HEK293 (cell line): ENCODE measurements around the gene RNF144B.
A peak's percentile ranks its signal among the peaks of the same experiment; 100 is the strongest.
"Not testable (repeated sequence)": the region's sequence is repeated elsewhere in the genome, so short reads cannot be mapped to it uniquely, and the experiment has no call there.

Source experiments
- CTCF ChIA-PET: fragments of 350-600 bp; formaldehyde crosslinking; extraction: SDS; loops from one replicate; lab custom pipeline; 2021; ENCODE audit warnings: antibody characterized with exemption; lab: Yijun Ruan, JAX
- POLR2A ChIA-PET: fragments of 300-600 bp; formaldehyde crosslinking; extraction: SDS; loops from one replicate; lab custom pipeline; 2020; ENCODE audit warnings: antibody characterized with exemption, inconsistent platforms; lab: Yijun Ruan, JAX
- H3K27ac ChIP-seq: fragments of 200-500 bp; sonication (Bioruptor generic); 2 replicates; pipeline ENCODE4 v1.5.1; 2014; ENCODE audit warnings: low read depth, low read length, control low read depth, inconsistent platforms; ENCODE audit errors: extremely low read depth
- H3K36me3 ChIP-seq, 2 experiments: fragments of 200-500 bp in 1 of 2; sonication (Bioruptor generic) in 1 of 2; 1 replicate in 1 of 2; 2 replicates in 1 of 2; pipeline ENCODE4 v1.5.1; 2014 to 2017; ENCODE audit warnings: inconsistent platforms in 2 of 2, low read length in 2 of 2; ENCODE audit not compliant: control insufficient read depth in 2 of 2, insufficient read depth in 1 of 2
- H3K4me1 ChIP-seq: fragments of 200-500 bp; sonication (Bioruptor generic); 2 replicates; pipeline ENCODE4 v1.5.1; 2014; ENCODE audit warnings: mild to moderate bottlenecking, low read length, inconsistent platforms; ENCODE audit not compliant: control insufficient read depth, insufficient read depth
- H3K4me3 ChIP-seq: 2 replicates; pipeline ENCODE4 v1.5.1; 2011; ENCODE audit warnings: low read depth, mild to moderate bottlenecking, control low read depth, low read length, moderate library complexity
- H3K9me3 ChIP-seq: fragments of 200-500 bp; sonication (Bioruptor generic); 2 replicates; pipeline ENCODE4 v1.5.1; 2014; ENCODE audit warnings: low read depth, low read length, inconsistent platforms; ENCODE audit not compliant: control insufficient read depth, insufficient read depth
- FEZF1 ChIP-seq: fragments of 450-650 bp; formaldehyde crosslinking; IDR thresholded peaks from 2 replicates; pipeline ENCODE4 v1.5.1; 2016; ENCODE audit warnings: missing biosample characterization, missing genetic modification characterization
- GLI2 ChIP-seq: fragments of 450-650 bp; formaldehyde crosslinking; IDR thresholded peaks from 2 replicates; pipeline ENCODE4; 2017; ENCODE audit warnings: missing biosample characterization, missing genetic modification characterization, low read depth, borderline replicate concordance
- HOXD13 ChIP-seq: sonication (generic); formaldehyde crosslinking; IDR thresholded peaks from 2 replicates; pipeline ENCODE4 v1.8.0; 2022; ENCODE audit warnings: missing genetic modification reagents, borderline replicate concordance
- KLF1 ChIP-seq: fragments of 450-650 bp; formaldehyde crosslinking; IDR thresholded peaks from 2 replicates; pipeline ENCODE4 v1.5.1; 2016; ENCODE audit warnings: missing biosample characterization, missing genetic modification characterization
- KLF10 ChIP-seq: fragments of 450-650 bp; IDR thresholded peaks from 2 replicates; pipeline ENCODE4 v1.5.1; 2018; ENCODE audit warnings: missing biosample characterization, mild to moderate bottlenecking, missing genetic modification characterization
- SCRT2 ChIP-seq: fragments of 450-650 bp; formaldehyde crosslinking; IDR thresholded peaks from 2 replicates; pipeline ENCODE4 v1.5.1; 2016; ENCODE audit warnings: missing biosample characterization, missing genetic modification characterization
- YY2 ChIP-seq: fragments of 450-650 bp; formaldehyde crosslinking; IDR thresholded peaks from 2 replicates; pipeline ENCODE4 v1.5.1; 2016; ENCODE audit warnings: missing biosample characterization, missing genetic modification characterization
- ZBTB17 ChIP-seq: fragments of 450-650 bp; formaldehyde crosslinking; IDR thresholded peaks from 2 replicates; pipeline ENCODE4 v1.5.1; 2016; ENCODE audit warnings: missing biosample characterization, missing genetic modification characterization
- ZFP3 ChIP-seq: fragments of 450-650 bp; formaldehyde crosslinking; IDR thresholded peaks from 2 replicates; pipeline ENCODE4 v1.5.1; 2016; ENCODE audit warnings: low read depth, missing biosample characterization, missing genetic modification characterization
- ZNF114 ChIP-seq: fragments of 450-650 bp; formaldehyde crosslinking; IDR thresholded peaks from 2 replicates; pipeline ENCODE4 v1.5.0; 2017; ENCODE audit warnings: missing biosample characterization, missing genetic modification characterization
- ZNF155 ChIP-seq: fragments of 450-650 bp; formaldehyde crosslinking; IDR thresholded peaks from 2 replicates; pipeline ENCODE4 v1.5.1; 2016; ENCODE audit warnings: missing biosample characterization, missing genetic modification characterization
- ZNF157 ChIP-seq: fragments of 450-650 bp; formaldehyde crosslinking; IDR thresholded peaks from 2 replicates; pipeline ENCODE4 v1.5.1; 2016; ENCODE audit warnings: missing biosample characterization, missing genetic modification characterization
- ZNF211 ChIP-seq: fragments of 450-650 bp; formaldehyde crosslinking; IDR thresholded peaks from 2 replicates; pipeline ENCODE4 v1.5.1; 2016; ENCODE audit warnings: low read depth, missing biosample characterization, missing genetic modification characterization
- ZNF274 ChIP-seq, 2 experiments: fragments of 200-500 bp in 1 of 2; fragments of 450-650 bp in 1 of 2; sonication (Bioruptor generic) in 1 of 2; formaldehyde crosslinking in 1 of 2; IDR thresholded peaks; 2 replicates each; pipeline versions ENCODE4 v1.5.1 to v1.6.1; 2014 to 2016; ENCODE audit warnings: borderline replicate concordance in 1 of 2, inconsistent platforms in 1 of 2, low read length in 1 of 2, missing biosample characterization in 1 of 2, missing genetic modification characterization in 1 of 2
- ZNF391 ChIP-seq: fragments of 450-650 bp; formaldehyde crosslinking; IDR thresholded peaks from 2 replicates; pipeline ENCODE4 v1.5.1; 2016; ENCODE audit warnings: low read depth, missing biosample characterization, missing genetic modification characterization, borderline replicate concordance
- ZNF416 ChIP-seq: fragments of 450-650 bp; formaldehyde crosslinking; IDR thresholded peaks from 2 replicates; pipeline ENCODE4 v1.5.1; 2016; ENCODE audit warnings: missing biosample characterization, missing genetic modification characterization
- ZNF48 ChIP-seq: fragments of 450-650 bp; formaldehyde crosslinking; IDR thresholded peaks from 2 replicates; pipeline ENCODE4 v1.5.1; 2016; ENCODE audit warnings: missing biosample characterization, missing genetic modification characterization
- ZNF529 ChIP-seq: fragments of 450-650 bp; formaldehyde crosslinking; IDR thresholded peaks from 2 replicates; pipeline ENCODE4 v1.5.1; 2017; ENCODE audit warnings: missing genetic modification characterization, missing biosample characterization; ENCODE audit not compliant: insufficient replicate concordance
- ZNF571 ChIP-seq: fragments of 450-650 bp; formaldehyde crosslinking; IDR thresholded peaks from 2 replicates; pipeline ENCODE4 v1.5.0; 2017; ENCODE audit warnings: missing biosample characterization, missing genetic modification characterization
- ZNF585B ChIP-seq: fragments of 450-650 bp; formaldehyde crosslinking; IDR thresholded peaks from 2 replicates; pipeline ENCODE4 v1.5.1; 2016; ENCODE audit warnings: missing biosample characterization, missing genetic modification characterization
- ZNF664 ChIP-seq: fragments of 450-650 bp; formaldehyde crosslinking; IDR thresholded peaks from 2 replicates; pipeline ENCODE4 v1.5.1; 2016; ENCODE audit warnings: missing biosample characterization, missing genetic modification characterization
- ZNF677 ChIP-seq: fragments of 450-650 bp; IDR thresholded peaks from 2 replicates; pipeline ENCODE4 v1.5.0; 2018; ENCODE audit warnings: missing biosample characterization, mild to moderate bottlenecking, missing genetic modification characterization, moderate library complexity
- ZNF701 ChIP-seq: fragments of 450-650 bp; formaldehyde crosslinking; IDR thresholded peaks from 2 replicates; pipeline ENCODE4 v1.5.1; 2016; ENCODE audit warnings: missing biosample characterization, missing genetic modification characterization
- ZNF785 ChIP-seq: fragments of 450-650 bp; formaldehyde crosslinking; IDR thresholded peaks from 2 replicates; pipeline ENCODE4 v1.5.1; 2016; ENCODE audit warnings: missing biosample characterization, missing genetic modification characterization
- ZSCAN16 ChIP-seq: fragments of 450-650 bp; formaldehyde crosslinking; IDR thresholded peaks from 2 replicates; pipeline ENCODE4 v1.5.1; 2016; ENCODE audit warnings: missing biosample characterization, missing genetic modification characterization
- ZSCAN23 ChIP-seq: fragments of 450-650 bp; formaldehyde crosslinking; IDR thresholded peaks from 2 replicates; pipeline ENCODE4 v1.5.1; 2016; ENCODE audit warnings: missing biosample characterization, missing genetic modification characterization
- ZXDB ChIP-seq: fragments of 450-650 bp; formaldehyde crosslinking; IDR thresholded peaks from 2 replicates; pipeline ENCODE4 v1.5.1; 2016; ENCODE audit warnings: missing biosample characterization, missing genetic modification characterization
- TF ChIP-seq, protein P1 (sequence below): fragments of 450-650 bp; formaldehyde crosslinking; IDR thresholded peaks from 2 replicates; pipeline ENCODE4 v1.5.1; 2017; ENCODE audit warnings: missing biosample characterization, missing genetic modification characterization
- TF ChIP-seq, protein P2 (sequence below): fragments of 450-650 bp; formaldehyde crosslinking; IDR thresholded peaks from 2 replicates; pipeline ENCODE4 v1.5.1; 2016; ENCODE audit warnings: missing biosample characterization, missing genetic modification characterization, borderline replicate concordance
- TF ChIP-seq, protein P3 (sequence below): fragments of 450-650 bp; formaldehyde crosslinking; IDR thresholded peaks from 2 replicates; pipeline ENCODE4 v1.5.1; 2016; ENCODE audit warnings: missing biosample characterization, missing genetic modification characterization, low read depth
- TF ChIP-seq, protein P4 (sequence below): fragments of 450-650 bp; formaldehyde crosslinking; IDR thresholded peaks from 2 replicates; pipeline ENCODE4 v1.5.1; 2016; ENCODE audit warnings: missing biosample characterization, missing genetic modification characterization

RNF144B gene

DNA sequence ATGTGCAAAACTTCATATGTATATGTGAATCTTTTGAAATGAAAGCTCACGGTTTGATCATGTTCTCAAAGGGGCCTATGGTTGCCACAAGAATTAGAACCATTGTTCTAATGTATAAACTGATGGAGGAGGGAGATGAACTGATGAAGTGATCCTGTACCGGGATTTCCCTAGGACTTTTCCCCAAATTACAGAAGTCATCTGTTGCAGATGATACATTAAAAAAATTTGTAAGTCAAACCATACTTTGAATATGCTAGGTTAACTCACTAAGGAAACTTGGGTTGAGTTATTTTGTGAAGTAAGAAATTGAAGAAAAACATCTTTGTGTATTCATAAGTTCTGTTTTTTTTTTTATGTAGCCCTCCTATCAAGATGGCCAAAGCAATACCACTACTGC, 33.9 kb upstream of the RNF144B start:
- Histone ChIP-seq H3K36me3 (no peaks in the 10 kb centered on the region), H3K27ac (no peak overlapping the region), H3K4me3 (no peak overlapping the region), H3K9me3 (no peaks in the 10 kb centered on the region), H3K4me1 (no peaks in the 10 kb centered on the region)
- ChIA-PET CTCF (no interaction called here), POLR2A (no interaction called here)
- TF ChIP-seq ZFP3 (tag by site-specific recombination), result no peak

DNA sequence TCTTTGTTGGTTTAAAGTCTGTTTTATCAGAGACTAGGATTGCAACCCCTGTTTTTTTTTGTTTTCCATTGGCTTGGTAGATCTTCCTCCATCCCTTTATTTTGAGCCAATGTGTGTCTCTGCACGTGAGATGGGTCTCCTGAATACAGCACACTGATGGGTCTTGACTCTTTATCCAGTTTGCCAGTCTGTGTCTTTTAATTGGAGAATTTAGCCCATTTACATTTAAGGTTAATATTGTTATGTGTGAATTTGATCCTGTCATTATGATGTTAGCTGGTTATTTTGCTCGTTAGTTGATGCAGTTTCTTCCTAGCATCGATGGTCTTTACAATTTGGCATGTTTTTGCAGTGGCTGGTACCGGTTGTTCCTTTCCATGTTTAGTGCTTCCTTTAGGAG, 29.6 kb upstream of the RNF144B start:
- POLR2A ChIA-PET, H3K4me3 ChIP-seq, H3K36me3 ChIP-seq, H3K4me1 ChIP-seq, H3K27ac ChIP-seq, CTCF ChIA-PET, H3K9me3 ChIP-seq: not testable (repeated sequence)
- peak; percentile 89 for TF ChIP-seq ZNF529 (tag by site-specific recombination)

DNA sequence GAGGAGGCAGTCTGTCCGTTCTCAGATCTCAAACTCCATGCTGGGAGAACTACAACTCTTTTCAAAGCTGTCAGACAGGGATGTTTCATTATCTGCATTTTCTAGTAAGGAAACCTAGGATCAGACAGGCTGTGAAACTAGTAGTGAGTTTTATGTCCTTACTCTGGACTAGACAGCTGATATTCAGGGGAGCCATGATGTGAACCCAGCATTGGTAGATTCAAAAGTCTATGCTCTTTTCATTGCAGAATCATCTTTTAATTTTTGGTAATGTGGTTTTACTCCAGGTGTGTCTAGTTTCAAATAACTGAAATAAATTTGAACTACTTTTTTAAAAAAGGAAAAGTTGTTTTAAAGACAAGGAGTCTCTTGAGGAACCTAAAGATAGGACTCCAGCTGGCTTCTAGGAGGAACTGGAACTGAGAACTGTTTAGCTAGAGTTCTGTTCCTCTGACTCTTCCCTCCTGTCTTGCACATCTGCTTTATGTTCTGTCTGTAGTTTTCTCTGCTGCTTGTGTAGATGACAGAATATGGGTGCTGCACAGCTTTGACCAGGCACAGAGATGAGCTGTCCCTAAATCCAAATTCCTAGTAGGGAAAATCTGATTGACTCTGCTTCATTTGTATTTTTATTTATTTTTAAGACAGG, 27.8 kb upstream of the RNF144B start:
- POLR2A ChIA-PET, result no interaction called here
- H3K27ac ChIP-seq, result no peak overlapping the region

DNA sequence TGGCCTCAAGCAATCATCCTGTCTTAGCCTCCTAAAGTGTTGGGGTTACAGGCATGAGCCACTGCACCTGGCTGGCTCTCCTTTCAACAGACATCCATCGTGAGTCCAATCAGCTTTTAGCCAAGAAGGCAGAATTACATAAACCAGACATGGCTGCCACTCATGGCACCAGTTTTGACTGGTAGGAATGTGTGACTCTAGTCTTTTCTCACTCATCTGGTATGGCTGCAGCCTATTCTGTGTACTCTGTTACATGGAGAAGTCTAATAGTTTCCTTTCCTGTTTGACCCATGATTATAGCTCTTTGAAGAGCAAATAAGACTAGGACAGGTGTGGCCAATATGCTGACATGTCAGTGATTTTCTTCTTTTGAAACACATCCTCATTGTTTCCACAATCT, 27.0 kb upstream of the RNF144B start:
- H3K36me3 ChIP-seq, result no peaks in the 10 kb centered on the region
- POLR2A ChIA-PET, result no interaction called here
- TF ChIP-seq, protein P1, sequence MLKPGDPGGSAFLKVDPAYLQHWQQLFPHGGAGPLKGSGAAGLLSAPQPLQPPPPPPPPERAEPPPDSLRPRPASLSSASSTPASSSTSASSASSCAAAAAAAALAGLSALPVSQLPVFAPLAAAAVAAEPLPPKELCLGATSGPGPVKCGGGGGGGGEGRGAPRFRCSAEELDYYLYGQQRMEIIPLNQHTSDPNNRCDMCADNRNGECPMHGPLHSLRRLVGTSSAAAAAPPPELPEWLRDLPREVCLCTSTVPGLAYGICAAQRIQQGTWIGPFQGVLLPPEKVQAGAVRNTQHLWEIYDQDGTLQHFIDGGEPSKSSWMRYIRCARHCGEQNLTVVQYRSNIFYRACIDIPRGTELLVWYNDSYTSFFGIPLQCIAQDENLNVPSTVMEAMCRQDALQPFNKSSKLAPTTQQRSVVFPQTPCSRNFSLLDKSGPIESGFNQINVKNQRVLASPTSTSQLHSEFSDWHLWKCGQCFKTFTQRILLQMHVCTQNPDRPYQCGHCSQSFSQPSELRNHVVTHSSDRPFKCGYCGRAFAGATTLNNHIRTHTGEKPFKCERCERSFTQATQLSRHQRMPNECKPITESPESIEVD (tag by site-specific recombination), result no peak
- TF ChIP-seq ZNF785 (tag by site-specific recombination), result no peak
- no peak for TF ChIP-seq ZNF157
- no peak for TF ChIP-seq KLF1 (tag by site-specific recombination)
- TF ChIP-seq, protein P2, sequence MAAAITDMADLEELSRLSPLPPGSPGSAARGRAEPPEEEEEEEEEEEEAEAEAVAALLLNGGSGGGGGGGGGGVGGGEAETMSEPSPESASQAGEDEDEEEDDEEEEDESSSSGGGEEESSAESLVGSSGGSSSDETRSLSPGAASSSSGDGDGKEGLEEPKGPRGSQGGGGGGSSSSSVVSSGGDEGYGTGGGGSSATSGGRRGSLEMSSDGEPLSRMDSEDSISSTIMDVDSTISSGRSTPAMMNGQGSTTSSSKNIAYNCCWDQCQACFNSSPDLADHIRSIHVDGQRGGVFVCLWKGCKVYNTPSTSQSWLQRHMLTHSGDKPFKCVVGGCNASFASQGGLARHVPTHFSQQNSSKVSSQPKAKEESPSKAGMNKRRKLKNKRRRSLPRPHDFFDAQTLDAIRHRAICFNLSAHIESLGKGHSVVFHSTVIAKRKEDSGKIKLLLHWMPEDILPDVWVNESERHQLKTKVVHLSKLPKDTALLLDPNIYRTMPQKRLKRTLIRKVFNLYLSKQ (tag by site-specific recombination), result no peak
- TF ChIP-seq ZNF391, result no peak
- TF ChIP-seq HOXD13 (CRISPR knock-in tag), result no peak
- TF ChIP-seq ZNF701 (tag by site-specific recombination), result no peak
- TF ChIP-seq ZXDB (tag by site-specific recombination), result no peak
- no peak for TF ChIP-seq ZBTB17
- TF ChIP-seq, protein P3, sequence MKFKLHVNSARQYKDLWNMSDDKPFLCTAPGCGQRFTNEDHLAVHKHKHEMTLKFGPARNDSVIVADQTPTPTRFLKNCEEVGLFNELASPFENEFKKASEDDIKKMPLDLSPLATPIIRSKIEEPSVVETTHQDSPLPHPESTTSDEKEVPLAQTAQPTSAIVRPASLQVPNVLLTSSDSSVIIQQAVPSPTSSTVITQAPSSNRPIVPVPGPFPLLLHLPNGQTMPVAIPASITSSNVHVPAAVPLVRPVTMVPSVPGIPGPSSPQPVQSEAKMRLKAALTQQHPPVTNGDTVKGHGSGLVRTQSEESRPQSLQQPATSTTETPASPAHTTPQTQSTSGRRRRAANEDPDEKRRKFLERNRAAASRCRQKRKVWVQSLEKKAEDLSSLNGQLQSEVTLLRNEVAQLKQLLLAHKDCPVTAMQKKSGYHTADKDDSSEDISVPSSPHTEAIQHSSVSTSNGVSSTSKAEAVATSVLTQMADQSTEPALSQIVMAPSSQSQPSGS (tag by site-specific recombination), result no peak
- no peak for TF ChIP-seq ZNF585B (tag by site-specific recombination)
- no peak for TF ChIP-seq ZSCAN16
- TF ChIP-seq SCRT2 (tag by site-specific recombination), result no peak
- no peak for TF ChIP-seq ZNF677 (tag by site-specific recombination)
- H3K4me1 ChIP-seq, result no peaks in the 10 kb centered on the region
- CTCF ChIA-PET, result interaction anchor here (0.6 to 1.4 kb wide), 2 partner anchors 97 to 144 kb away, joined by 3 read pairs; no protein-coding TSS in a partner anchor
- no peak overlapping the region for H3K27ac ChIP-seq
- H3K4me3 ChIP-seq, result no peak overlapping the region
- no peaks in the 10 kb centered on the region for H3K9me3 ChIP-seq

More for the DNA sequence above, 27.8 kb upstream of the RNF144B start:
- Histone ChIP-seq H3K4me1 (no peaks in the 10 kb centered on the region), H3K4me3 (no peak overlapping the region), H3K36me3 (no peaks in the 10 kb centered on the region), H3K9me3 (no peaks in the 10 kb centered on the region)
- TF ChIP-seq KLF10 (tag by site-specific recombination) (no peak), ZNF274 (IDR thresholded peaks at IDR 0.05; ENCODE audit: low read length) (no peak), ZNF274 (tag by site-specific recombination; IDR thresholded peaks at IDR 0.05; ENCODE audit: borderline replicate concordance) (no peak), ZNF155 (tag by site-specific recombination) (no peak), ZNF571 (tag by site-specific recombination) (no peak), YY2 (no peak), ZNF48 (no peak), ZSCAN23 (tag by site-specific recombination) (no peak), FEZF1 (tag by site-specific recombination) (no peak), ZNF664 (tag by site-specific recombination) (no peak), ZNF114 (tag by site-specific recombination) (no peak), GLI2 (tag by site-specific recombination) (no peak), ZNF529 (tag by site-specific recombination) (no peak), ZNF416 (no peak), ZNF211 (tag by site-specific recombination) (no peak)
- TF ChIP-seq, protein P4, sequence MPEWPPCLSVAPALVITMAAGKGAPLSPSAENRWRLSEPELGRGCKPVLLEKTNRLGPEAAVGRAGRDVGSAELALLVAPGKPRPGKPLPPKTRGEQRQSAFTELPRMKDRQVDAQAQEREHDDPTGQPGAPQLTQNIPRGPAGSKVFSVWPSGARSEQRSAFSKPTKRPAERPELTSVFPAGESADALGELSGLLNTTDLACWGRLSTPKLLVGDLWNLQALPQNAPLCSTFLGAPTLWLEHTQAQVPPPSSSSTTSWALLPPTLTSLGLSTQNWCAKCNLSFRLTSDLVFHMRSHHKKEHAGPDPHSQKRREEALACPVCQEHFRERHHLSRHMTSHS (tag by site-specific recombination), result no peak
- CTCF ChIA-PET, result interaction anchor here (1.4 kb wide), 1 partner anchor 144 kb away, joined by 3 read pairs; no protein-coding TSS in a partner anchor
